ENCODE results near the gene CLCN2. TPM values are rescaled to one million over a fixed set of nuclear protein-coding genes. Genes with fewer than 3 reads are reported as not detected.
A peak's percentile ranks its signal among the peaks of the same experiment; 100 is the strongest.

The CLCN2 gene
- total RNA-seq (1 to 10 TPM; 3.5 to 6.0 (median 5.0) TPM), polyA plus RNA-seq (1 to 10 TPM in 1 of 2 donors, under 1 TPM in 1; 0.91 to 1.1 TPM), total RNA-seq (5.7 reads per million, percentile 26 among the genes with 10 or more reads in this experiment)

DNA sequence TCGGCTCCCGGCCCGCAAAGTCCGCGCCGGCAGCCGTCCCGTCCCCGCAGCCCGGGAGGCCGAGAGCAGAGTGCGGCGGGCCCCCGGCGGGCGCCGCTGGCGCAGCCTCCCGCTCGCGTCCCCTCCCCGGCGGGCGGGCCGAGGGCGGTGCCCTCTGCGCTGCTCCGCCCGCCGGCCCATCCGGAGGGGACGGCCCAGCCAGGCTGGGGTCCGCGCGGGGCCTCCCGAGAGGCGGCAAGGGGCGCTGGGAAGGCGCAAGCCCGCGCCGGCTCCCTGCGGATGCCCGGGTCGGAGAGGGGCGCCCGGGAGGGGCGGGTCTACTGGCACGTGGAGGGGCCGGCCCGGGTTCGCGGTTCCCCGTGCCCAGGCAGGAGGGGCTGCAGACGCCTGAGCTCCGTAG lies at the start of gene CLCN2, which contains the start of gene POLR2H:
CLCN2 (minus strand) TSS at position 74 of the 400 bp plus-strand sequence. CDS start 126 bp downstream, outside the sequence.
POLR2H (plus strand) TSS at position 179 of the 400 bp plus-strand sequence. CDS start 1,783 bp downstream, outside the sequence.
- Histone ChIP-seq H3K27ac (ENCODE audit: low read depth, low read length) (peak within 1 kb of the TSS; percentile 84), H3K4me1 (ENCODE audit: control insufficient read depth in 2 of 2, insufficient read depth in 2 of 2, low read length in 2 of 2) (peaks cover 11 to 13% of the 10 kb centered on the region in 2 donors), H3K4me3 (ENCODE audit: low read length) (peak within 1 kb of the TSS; percentile 97), H3K9me3 (ENCODE audit: control insufficient read depth in 2 of 3, low read length in 3 of 3) (no peaks in the 10 kb centered on the region), H3K36me3 (ENCODE audit: control insufficient read depth in 2 of 3, insufficient read depth in 3 of 3, low read length in 3 of 3) (peaks cover 0 to 11% (median 0%) of the 10 kb centered on the region in 3 experiments), H3K27me3 (ENCODE audit: control insufficient read depth in 2 of 2, insufficient read depth in 2 of 2, low read length in 2 of 2) (no peaks in the 10 kb centered on the region)
- peak in 8 of 9 donors; percentile 24 to 74 (median 38) for DNase-seq
- Mint-ChIP-seq H3K27me3 (peaks cover 0 to 13% (median 0%) of the 10 kb centered on the region in 5 donors), H3K27ac (peak within 1 kb of the TSS; percentile 59 to 95 (median 87)), H3K36me3 (peaks cover 0 to 18% (median 7%) of the 10 kb centered on the region in 5 donors), H3K4me1 (peaks cover 22 to 31% (median 25%) of the 10 kb centered on the region in 7 donors), H3K9me3 (peaks cover 0 to 7% (median 0%) of the 10 kb centered on the region in 11 donors), H3K4me3 (peak within 1 kb of the TSS; percentile 91 to 100 (median 97))
- ChIA-PET POLR2A (interaction anchor here (0.6 to 2.4 kb wide), 4 partner anchors 10 to 227 kb away, joined by 3 to 7 read pairs (median 3); partner anchors contain the start of gene EIF2B5), CTCF (no interaction called here)
- intact Hi-C loops (cut with micrococcal nuclease): loop anchor here (5.0 to 10.0 kb wide), 5 partner anchors 351 to 1576 kb away; partner anchors contain the start of genes MAGEF1 (in 2 of the 2), KLHL24 (in 1 of the 2), PARL (in 1 of the 2) and TMEM41A (in 1 of the 2)
- peak; percentile 46 for ATAC-seq

- H3K4me3 Mint-ChIP-seq: no peak overlapping the region
- H3K9me3 Mint-ChIP-seq: peaks cover 0 to 4% (median 0%) of the 10 kb centered on the region in 11 donors
- ATAC-seq (no peak), DNase-seq (no peak)
- H3K27me3 Mint-ChIP-seq: peaks cover 0 to 6% (median 4%) of the 10 kb centered on the region in 5 donors
- no peaks in the 10 kb centered on the region for H3K4me1 Mint-ChIP-seq
- Histone ChIP-seq H3K4me1 (ENCODE audit: control insufficient read depth in 2 of 2, insufficient read depth in 2 of 2, low read length in 2 of 2) (no peaks in the 10 kb centered on the region), H3K4me3 (ENCODE audit: low read length) (no peak overlapping the region), H3K27ac (ENCODE audit: low read depth, low read length) (no peak overlapping the region), H3K27me3 (ENCODE audit: control insufficient read depth in 2 of 2, insufficient read depth in 2 of 2, low read length in 2 of 2) (no peaks in the 10 kb centered on the region), H3K9me3 (ENCODE audit: control insufficient read depth in 2 of 3, low read length in 3 of 3) (no peaks in the 10 kb centered on the region), H3K36me3 (ENCODE audit: control insufficient read depth in 2 of 3, insufficient read depth in 3 of 3, low read length in 3 of 3) (no peaks in the 10 kb centered on the region)
- CTCF ChIA-PET: no interaction called here
- intact Hi-C loops (cut with micrococcal nuclease): no loop called here
- no peak overlapping the region for H3K27ac Mint-ChIP-seq
- POLR2A ChIA-PET: no interaction called here
- H3K36me3 Mint-ChIP-seq: no peaks in the 10 kb centered on the region
These were observed 48.6 kb upstream of the CLCN2 start for GRCh38 chr3:184409946-184410500.

GRCh38 chr3:184409331-184409926 lies 48.0 kb upstream of the CLCN2 start:
- Histone ChIP-seq H3K4me1 (ENCODE audit: control insufficient read depth in 2 of 2, insufficient read depth in 2 of 2, low read length in 2 of 2) (no peaks in the 10 kb centered on the region), H3K9me3 (ENCODE audit: control insufficient read depth in 2 of 3, low read length in 3 of 3) (no peaks in the 10 kb centered on the region), H3K4me3 (ENCODE audit: low read length) (no peak overlapping the region), H3K27ac (ENCODE audit: low read depth, low read length) (no peak overlapping the region), H3K27me3 (ENCODE audit: control insufficient read depth in 2 of 2, insufficient read depth in 2 of 2, low read length in 2 of 2) (no peaks in the 10 kb centered on the region), H3K36me3 (ENCODE audit: control insufficient read depth in 2 of 3, insufficient read depth in 3 of 3, low read length in 3 of 3) (no peaks in the 10 kb centered on the region)
- Mint-ChIP-seq H3K4me1 (no peaks in the 10 kb centered on the region), H3K9me3 (peaks cover 0 to 4% (median 0%) of the 10 kb centered on the region in 11 donors), H3K36me3 (no peaks in the 10 kb centered on the region), H3K4me3 (no peak overlapping the region), H3K27ac (no peak overlapping the region), H3K27me3 (peaks cover 0 to 7% (median 4%) of the 10 kb centered on the region in 5 donors)
- CTCF ChIA-PET: no interaction called here
- DNase-seq: no peak
- intact Hi-C loops (cut with micrococcal nuclease): no loop called here
- no peak for ATAC-seq
- POLR2A ChIA-PET: no interaction called here

DNA sequence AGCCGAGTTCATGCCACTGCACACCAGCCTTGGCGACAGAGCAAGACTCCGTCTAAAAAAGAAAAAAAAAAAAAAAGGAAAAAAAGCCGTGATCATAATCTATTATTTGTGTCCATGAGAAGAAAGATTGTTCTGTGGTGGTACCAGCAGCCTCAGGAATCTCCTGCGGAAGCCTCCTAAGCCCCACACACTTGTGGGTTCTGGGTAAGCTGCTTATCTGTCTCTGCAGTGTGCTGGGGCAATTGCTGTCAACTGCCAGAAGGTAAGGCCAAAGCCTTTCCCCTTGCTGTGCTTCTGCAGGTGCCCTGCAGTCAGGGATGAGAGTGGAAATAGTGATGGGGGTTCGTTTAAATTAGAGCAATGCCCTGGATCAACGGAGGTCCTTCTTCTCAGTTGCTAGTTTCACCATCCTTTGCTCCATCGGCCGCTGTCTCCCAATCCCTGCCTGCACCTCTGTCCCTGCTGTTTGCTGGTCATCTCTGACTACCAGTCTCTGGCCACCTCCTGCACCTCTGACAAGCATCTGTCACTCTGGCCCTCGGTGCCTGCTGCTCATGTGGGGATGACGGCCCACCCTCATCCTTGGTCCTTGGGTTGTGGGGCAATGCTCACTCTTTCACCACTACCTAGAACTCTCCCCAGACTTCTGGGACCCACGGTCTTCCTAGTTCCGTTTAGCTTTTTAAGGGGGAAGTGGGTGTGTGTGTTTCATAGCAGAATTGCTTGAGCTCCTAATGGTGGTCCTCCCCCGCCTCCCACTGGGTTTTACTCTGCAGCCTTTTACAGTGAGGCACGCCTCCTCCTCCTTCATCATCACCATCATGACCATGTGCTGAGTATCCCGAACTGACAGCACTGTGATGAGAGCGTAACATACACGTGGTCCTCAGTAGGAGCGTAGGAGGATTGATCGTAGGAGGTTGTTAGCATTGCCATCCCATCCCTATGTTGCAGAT lies 43.9 kb upstream of the CLCN2 start:
- Histone ChIP-seq H3K4me1 (ENCODE audit: control insufficient read depth in 2 of 2, insufficient read depth in 2 of 2, low read length in 2 of 2) (no peaks in the 10 kb centered on the region), H3K9me3 (ENCODE audit: control insufficient read depth in 2 of 3, low read length in 3 of 3) (no peaks in the 10 kb centered on the region), H3K36me3 (ENCODE audit: control insufficient read depth in 2 of 3, insufficient read depth in 3 of 3, low read length in 3 of 3) (no peaks in the 10 kb centered on the region), H3K27ac (ENCODE audit: low read depth, low read length) (no peak overlapping the region), H3K27me3 (ENCODE audit: control insufficient read depth in 2 of 2, insufficient read depth in 2 of 2, low read length in 2 of 2) (no peaks in the 10 kb centered on the region), H3K4me3 (ENCODE audit: low read length) (no peak overlapping the region)
- intact Hi-C loops (cut with micrococcal nuclease): no loop called here
- DNase-seq (no peak), ATAC-seq (no peak)
- H3K9me3 Mint-ChIP-seq: peaks cover 0 to 2% (median 0%) of the 10 kb centered on the region in 11 donors
- H3K36me3 Mint-ChIP-seq: no peaks in the 10 kb centered on the region
- no peak overlapping the region for H3K4me3 Mint-ChIP-seq
- H3K4me1 Mint-ChIP-seq: no peaks in the 10 kb centered on the region
- ChIA-PET CTCF (no interaction called here), POLR2A (interaction anchor here (0.6 kb wide), 1 partner anchor 197 kb away, joined by 3 read pairs; no protein-coding TSS in a partner anchor)
- H3K27me3 Mint-ChIP-seq: peaks cover 10 to 25% (median 15%) of the 10 kb centered on the region in 5 donors
- H3K27ac Mint-ChIP-seq: no peak overlapping the region

DNA sequence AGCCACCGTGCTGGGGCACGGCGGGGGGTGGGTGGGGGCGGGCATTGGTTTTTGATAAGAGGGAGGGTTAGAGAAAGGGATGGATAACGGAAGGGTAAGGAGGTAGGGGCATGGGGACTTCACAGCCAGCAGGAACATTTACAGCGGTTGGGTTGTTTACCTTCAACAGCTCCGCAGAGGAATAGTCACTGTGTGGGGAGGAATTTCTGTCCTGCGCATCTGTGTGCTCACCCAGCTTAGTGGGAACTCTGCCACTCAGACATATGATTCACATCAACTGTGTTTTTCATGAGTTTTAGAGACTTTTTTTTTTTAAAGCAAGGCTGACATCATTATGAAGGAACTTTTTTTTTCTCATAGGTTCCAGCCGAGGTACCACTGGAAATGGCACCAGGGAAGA lies 38.0 kb upstream of the CLCN2 start:
- H3K27me3 Mint-ChIP-seq: peaks cover 21 to 31% (median 22%) of the 10 kb centered on the region in 5 donors
- Histone ChIP-seq H3K4me1 (ENCODE audit: control insufficient read depth in 2 of 2, insufficient read depth in 2 of 2, low read length in 2 of 2) (no peaks in the 10 kb centered on the region), H3K4me3 (ENCODE audit: low read length) (no peak overlapping the region), H3K9me3 (ENCODE audit: control insufficient read depth in 2 of 3, low read length in 3 of 3) (no peaks in the 10 kb centered on the region), H3K27ac (ENCODE audit: low read depth, low read length) (no peak overlapping the region), H3K27me3 (ENCODE audit: control insufficient read depth in 2 of 2, insufficient read depth in 2 of 2, low read length in 2 of 2) (no peaks in the 10 kb centered on the region), H3K36me3 (ENCODE audit: control insufficient read depth in 2 of 3, insufficient read depth in 3 of 3, low read length in 3 of 3) (no peaks in the 10 kb centered on the region)
- H3K4me3 Mint-ChIP-seq: no peak overlapping the region
- H3K36me3 Mint-ChIP-seq: no peaks in the 10 kb centered on the region
- no peak for ATAC-seq
- H3K9me3 Mint-ChIP-seq: no peaks in the 10 kb centered on the region
- no peak overlapping the region for H3K27ac Mint-ChIP-seq
- CTCF ChIA-PET: no interaction called here
- no peaks in the 10 kb centered on the region for H3K4me1 Mint-ChIP-seq
- intact Hi-C loops (cut with micrococcal nuclease): no loop called here
- POLR2A ChIA-PET: no interaction called here
- DNase-seq: no peak

DNA sequence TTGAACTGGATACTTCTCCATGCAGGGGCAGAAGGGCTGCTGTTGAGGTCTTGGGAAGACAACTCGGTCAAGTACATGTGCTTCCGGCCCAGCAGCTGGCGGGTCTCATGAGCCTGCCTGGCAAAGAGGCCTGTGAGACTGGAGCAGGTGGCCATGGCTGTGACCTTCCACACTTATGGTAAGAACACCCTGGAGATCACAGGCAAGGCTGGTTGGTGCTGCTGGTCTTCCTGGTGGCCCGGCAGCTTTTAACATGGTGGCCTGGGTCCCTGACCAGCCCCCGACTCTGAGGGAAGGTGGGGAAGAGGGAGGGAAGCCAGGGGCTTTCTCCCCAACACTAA lies 33.9 kb upstream of the CLCN2 start:
- H3K9me3 ChIP-seq (ENCODE audit: control insufficient read depth in 2 of 3, low read length in 3 of 3): no peaks in the 10 kb centered on the region
- no peak overlapping the region for H3K27ac ChIP-seq (ENCODE audit: low read depth, low read length)
- intact Hi-C loops (cut with micrococcal nuclease): no loop called here
- DNase-seq: no peak
- ChIA-PET CTCF (no interaction called here), POLR2A (no interaction called here)
- no peaks in the 10 kb centered on the region for H3K4me1 ChIP-seq (ENCODE audit: control insufficient read depth in 2 of 2, insufficient read depth in 2 of 2, low read length in 2 of 2)
- peaks cover 6 to 30% (median 13%) of the 10 kb centered on the region in 5 donors for H3K27me3 Mint-ChIP-seq
- H3K4me3 Mint-ChIP-seq: no peak overlapping the region
- H3K36me3 ChIP-seq (ENCODE audit: control insufficient read depth in 2 of 3, insufficient read depth in 3 of 3, low read length in 3 of 3): no peaks in the 10 kb centered on the region
- ATAC-seq: no peak
- peaks cover 0 to 1% (median 0%) of the 10 kb centered on the region in 11 donors for H3K9me3 Mint-ChIP-seq
- H3K36me3 Mint-ChIP-seq: no peaks in the 10 kb centered on the region
- H3K27me3 ChIP-seq (ENCODE audit: control insufficient read depth in 2 of 2, insufficient read depth in 2 of 2, low read length in 2 of 2): no peaks in the 10 kb centered on the region
- H3K4me1 Mint-ChIP-seq: no peaks in the 10 kb centered on the region
- no peak overlapping the region for H3K4me3 ChIP-seq (ENCODE audit: low read length)
- no peak overlapping the region for H3K27ac Mint-ChIP-seq

Measured in naive thymus-derived CD4-positive, alpha-beta T cell (primary cell).